Measurements from ENCODE around the gene MCF2L2.
"Not testable (repeated sequence)": the region's sequence is repeated elsewhere in the genome, so short reads cannot be mapped to it uniquely, and the experiment has no call there.

The MCF2L2 gene

GRCh38 chr3:183180110-183180783, 248.2 kb downstream of the MCF2L2 start:
- no peak overlapping the region for H2AFZ ChIP-seq (ENCODE audit: low read length, unreplicated experiment)
- peaks cover 14% of the 10 kb centered on the region for H3K4me1 ChIP-seq (ENCODE audit: control insufficient read depth, insufficient read depth, low read length, unreplicated experiment)
- H3K27me3 ChIP-seq (ENCODE audit: insufficient read depth, low read length), result no peaks in the 10 kb centered on the region
- H3K27ac ChIP-seq (ENCODE audit: low read depth, low read length), result no peak overlapping the region
- H3K4me3 ChIP-seq (ENCODE audit: low read depth, low read length), result peak overlapping the region; percentile 82
- H3K36me3 ChIP-seq (ENCODE audit: insufficient read depth, low read length), result no peaks in the 10 kb centered on the region
- H3K79me2 ChIP-seq (ENCODE audit: control insufficient read depth, insufficient read depth, low read length, unreplicated experiment), result no peaks in the 10 kb centered on the region

GRCh38 chr3:183179550-183179908, 248.9 kb downstream of the MCF2L2 start:
- H2AFZ ChIP-seq (ENCODE audit: low read length, unreplicated experiment), result peak overlapping the region; percentile 36
- not testable (repeated sequence) for H3K27ac ChIP-seq (ENCODE audit: low read depth, low read length); H3K79me2 ChIP-seq (ENCODE audit: control insufficient read depth, insufficient read depth, low read length, unreplicated experiment); H3K4me1 ChIP-seq (ENCODE audit: control insufficient read depth, insufficient read depth, low read length, unreplicated experiment); H3K36me3 ChIP-seq (ENCODE audit: insufficient read depth, low read length); H3K27me3 ChIP-seq (ENCODE audit: insufficient read depth, low read length)
- peak overlapping the region; percentile 82 for H3K4me3 ChIP-seq (ENCODE audit: low read depth, low read length)

- H3K4me1 ChIP-seq (ENCODE audit: control insufficient read depth, insufficient read depth, low read length, unreplicated experiment), result peaks cover 10% of the 10 kb centered on the region
- H3K36me3 ChIP-seq (ENCODE audit: insufficient read depth, low read length), result no peaks in the 10 kb centered on the region
- peak overlapping the region; percentile 82 for H3K4me3 ChIP-seq (ENCODE audit: low read depth, low read length)
- H3K79me2 ChIP-seq (ENCODE audit: control insufficient read depth, insufficient read depth, low read length, unreplicated experiment), result no peaks in the 10 kb centered on the region
- H3K27me3 ChIP-seq (ENCODE audit: insufficient read depth, low read length), result no peaks in the 10 kb centered on the region
- peak overlapping the region; percentile 36 for H2AFZ ChIP-seq (ENCODE audit: low read length, unreplicated experiment)
- H3K27ac ChIP-seq (ENCODE audit: low read depth, low read length), result no peak overlapping the region
Observed at GRCh38 chr3:183178833-183179549, 249.4 kb downstream of the MCF2L2 start.

GRCh38 chr3:183178512-183178832, 249.9 kb downstream of the MCF2L2 start:
- H3K27me3 ChIP-seq (ENCODE audit: insufficient read depth, low read length), result no peaks in the 10 kb centered on the region
- peaks cover 10% of the 10 kb centered on the region for H3K4me1 ChIP-seq (ENCODE audit: control insufficient read depth, insufficient read depth, low read length, unreplicated experiment)
- H3K36me3 ChIP-seq (ENCODE audit: insufficient read depth, low read length), result no peaks in the 10 kb centered on the region
- H3K79me2 ChIP-seq (ENCODE audit: control insufficient read depth, insufficient read depth, low read length, unreplicated experiment), result no peaks in the 10 kb centered on the region
- no peak overlapping the region for H3K27ac ChIP-seq (ENCODE audit: low read depth, low read length)
- peak overlapping the region; percentile 36 for H2AFZ ChIP-seq (ENCODE audit: low read length, unreplicated experiment)
- peak overlapping the region; percentile 82 for H3K4me3 ChIP-seq (ENCODE audit: low read depth, low read length)

DNA sequence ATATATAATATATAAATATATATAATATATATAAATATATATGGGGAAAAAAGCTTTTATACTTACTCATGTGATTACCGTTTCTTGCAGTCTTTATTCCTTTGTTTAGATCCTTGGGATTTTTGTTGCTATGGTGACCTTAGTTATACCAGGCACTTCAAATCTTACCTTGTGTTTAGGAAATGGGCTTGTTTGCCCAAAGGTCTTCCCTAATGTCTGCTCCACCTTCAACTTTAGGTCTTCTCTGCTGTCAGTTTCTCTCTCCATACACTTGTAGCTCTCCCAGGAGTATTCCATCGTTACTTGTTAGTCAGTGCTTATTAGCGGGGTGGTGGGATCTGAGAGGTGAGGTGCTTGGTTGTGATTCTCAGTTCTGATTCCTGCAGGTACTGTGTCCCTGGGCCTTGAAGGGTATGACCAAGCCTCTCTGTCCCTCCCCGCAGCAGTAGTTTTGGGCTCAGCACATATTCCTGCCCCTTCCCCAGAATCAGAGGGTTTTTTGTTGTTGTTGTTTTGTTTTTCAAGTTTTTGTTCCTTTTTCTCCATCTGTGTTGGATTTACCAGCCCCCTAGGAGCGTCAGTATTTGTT, 256.3 kb downstream of the MCF2L2 start:
- H3K4me1 ChIP-seq (ENCODE audit: control insufficient read depth, insufficient read depth, low read length, unreplicated experiment), result no peaks in the 10 kb centered on the region
- H3K27me3 ChIP-seq (ENCODE audit: insufficient read depth, low read length), result no peaks in the 10 kb centered on the region
- no peaks in the 10 kb centered on the region for H3K36me3 ChIP-seq (ENCODE audit: insufficient read depth, low read length)
- H2AFZ ChIP-seq (ENCODE audit: low read length, unreplicated experiment), result no peak overlapping the region
- H3K27ac ChIP-seq (ENCODE audit: low read depth, low read length), result no peak overlapping the region
- no peaks in the 10 kb centered on the region for H3K79me2 ChIP-seq (ENCODE audit: control insufficient read depth, insufficient read depth, low read length, unreplicated experiment)
- no peak overlapping the region for H3K4me3 ChIP-seq (ENCODE audit: low read depth, low read length)

DNA sequence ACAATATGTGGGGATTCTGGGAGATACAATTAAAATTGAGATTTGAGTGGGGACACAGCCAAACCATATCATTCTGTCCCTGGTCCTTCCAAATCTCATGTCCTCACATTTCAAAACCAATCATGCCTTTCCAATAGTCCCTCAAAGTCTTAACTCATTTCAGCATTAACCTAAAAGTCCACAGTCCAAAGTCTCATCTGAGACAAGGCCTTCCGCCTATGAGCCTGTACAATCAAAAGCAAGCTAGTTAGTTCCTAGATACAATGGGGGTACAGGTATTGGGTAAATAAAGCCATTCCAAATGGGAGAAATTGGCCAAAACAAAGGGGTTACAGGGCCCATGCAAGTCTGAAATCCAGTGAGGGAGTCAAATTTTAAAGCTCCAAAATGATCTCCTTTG, 260.4 kb downstream of the MCF2L2 start:
- H3K4me3 ChIP-seq (ENCODE audit: low read depth, low read length); H3K4me1 ChIP-seq (ENCODE audit: control insufficient read depth, insufficient read depth, low read length, unreplicated experiment); H3K27me3 ChIP-seq (ENCODE audit: insufficient read depth, low read length); H3K36me3 ChIP-seq (ENCODE audit: insufficient read depth, low read length); H3K27ac ChIP-seq (ENCODE audit: low read depth, low read length); H2AFZ ChIP-seq (ENCODE audit: low read length, unreplicated experiment); H3K79me2 ChIP-seq (ENCODE audit: control insufficient read depth, insufficient read depth, low read length, unreplicated experiment): not testable (repeated sequence)

GRCh38 chr3:183163563-183163962, 264.9 kb downstream of the MCF2L2 start:
- Histone ChIP-seq H2AFZ (ENCODE audit: low read length, unreplicated experiment) (no peak overlapping the region), H3K4me3 (ENCODE audit: low read depth, low read length) (no peak overlapping the region), H3K27ac (ENCODE audit: low read depth, low read length) (no peak overlapping the region), H3K27me3 (ENCODE audit: insufficient read depth, low read length) (no peaks in the 10 kb centered on the region), H3K79me2 (ENCODE audit: control insufficient read depth, insufficient read depth, low read length, unreplicated experiment) (no peaks in the 10 kb centered on the region), H3K36me3 (ENCODE audit: insufficient read depth, low read length) (no peaks in the 10 kb centered on the region), H3K4me1 (ENCODE audit: control insufficient read depth, insufficient read depth, low read length, unreplicated experiment) (peaks cover 6% of the 10 kb centered on the region)

- no peaks in the 10 kb centered on the region for H3K36me3 ChIP-seq (ENCODE audit: insufficient read depth, low read length)
- H3K4me3 ChIP-seq (ENCODE audit: low read depth, low read length), result peak overlapping the region; percentile 80
- H3K27ac ChIP-seq (ENCODE audit: low read depth, low read length), result no peak overlapping the region
- H3K4me1 ChIP-seq (ENCODE audit: control insufficient read depth, insufficient read depth, low read length, unreplicated experiment), result peaks cover 8% of the 10 kb centered on the region
- H2AFZ ChIP-seq (ENCODE audit: low read length, unreplicated experiment), result peak overlapping the region; percentile 97
- no peaks in the 10 kb centered on the region for H3K79me2 ChIP-seq (ENCODE audit: control insufficient read depth, insufficient read depth, low read length, unreplicated experiment)
- H3K27me3 ChIP-seq (ENCODE audit: insufficient read depth, low read length), result no peaks in the 10 kb centered on the region
Observed at GRCh38 chr3:183161552-183162336, 266.7 kb downstream of the MCF2L2 start.

DNA sequence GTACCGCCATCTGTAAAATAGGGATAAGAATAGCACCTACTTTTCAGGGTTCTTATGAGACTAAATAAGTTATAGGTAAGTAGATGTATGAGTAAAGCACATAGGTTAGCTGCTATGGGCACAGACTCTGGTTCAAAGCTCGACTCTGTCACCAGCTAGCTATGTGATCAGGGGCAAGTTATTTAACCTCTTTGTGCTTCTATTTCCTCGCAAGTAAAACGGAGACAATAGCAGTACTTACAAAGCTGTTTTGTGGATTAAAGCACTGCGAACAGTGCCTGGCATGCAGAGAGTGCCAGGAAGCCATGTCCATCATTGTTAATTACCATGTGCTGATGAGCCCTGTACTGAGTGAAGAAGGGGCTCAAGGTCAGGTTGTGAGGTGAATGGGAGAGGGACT, 267.8 kb downstream of the MCF2L2 start:
- no peak overlapping the region for H2AFZ ChIP-seq (ENCODE audit: low read length, unreplicated experiment)
- H3K27ac ChIP-seq (ENCODE audit: low read depth, low read length), result no peak overlapping the region
- peaks cover 8% of the 10 kb centered on the region for H3K4me1 ChIP-seq (ENCODE audit: control insufficient read depth, insufficient read depth, low read length, unreplicated experiment)
- H3K27me3 ChIP-seq (ENCODE audit: insufficient read depth, low read length), result no peaks in the 10 kb centered on the region
- no peak overlapping the region for H3K4me3 ChIP-seq (ENCODE audit: low read depth, low read length)
- H3K36me3 ChIP-seq (ENCODE audit: insufficient read depth, low read length), result no peaks in the 10 kb centered on the region
- H3K79me2 ChIP-seq (ENCODE audit: control insufficient read depth, insufficient read depth, low read length, unreplicated experiment), result no peaks in the 10 kb centered on the region

DNA sequence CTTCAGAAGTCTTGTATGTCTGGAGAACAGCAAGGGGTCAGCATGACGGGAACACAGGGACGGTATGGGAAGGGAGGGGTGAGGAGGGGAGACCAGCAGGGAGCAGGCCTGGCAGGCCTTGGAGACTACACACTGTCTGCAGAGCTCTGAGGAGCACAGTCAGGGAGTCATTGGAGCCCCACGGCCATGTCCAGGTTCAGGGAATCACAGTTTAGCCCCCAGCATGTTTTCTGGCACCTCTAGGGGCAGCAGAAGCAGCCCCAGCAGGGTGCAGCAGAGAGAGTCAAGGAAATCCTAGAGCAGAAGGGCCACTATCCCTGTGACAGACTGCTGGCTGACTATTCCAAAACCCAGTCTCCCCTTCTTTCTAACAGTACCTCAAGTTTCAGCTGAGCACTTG, 269.1 kb downstream of the MCF2L2 start:
- no peak overlapping the region for H2AFZ ChIP-seq (ENCODE audit: low read length, unreplicated experiment)
- no peak overlapping the region for H3K27ac ChIP-seq (ENCODE audit: low read depth, low read length)
- no peak overlapping the region for H3K4me3 ChIP-seq (ENCODE audit: low read depth, low read length)
- no peaks in the 10 kb centered on the region for H3K79me2 ChIP-seq (ENCODE audit: control insufficient read depth, insufficient read depth, low read length, unreplicated experiment)
- H3K27me3 ChIP-seq (ENCODE audit: insufficient read depth, low read length), result no peaks in the 10 kb centered on the region
- H3K36me3 ChIP-seq (ENCODE audit: insufficient read depth, low read length), result no peaks in the 10 kb centered on the region
- peaks cover 8% of the 10 kb centered on the region for H3K4me1 ChIP-seq (ENCODE audit: control insufficient read depth, insufficient read depth, low read length, unreplicated experiment)

Data from ACC112 (cell line).